Esophagus squamous epithelium (tissue), 4 donors: ENCODE data around the gene GRSF1.

Experiments used
- CTCF ChIP-seq, 6 experiments: fragments of 450-650 bp in 4 of 6; fragments of 200-600 bp in 2 of 6; sonication (generic) in 2 of 6; IDR thresholded peaks; one replicate each; pipeline ENCODE4 v1.5.1; 2016 to 2019; ENCODE audit warnings: antibody characterized with exemption in 6 of 6, mild to moderate bottlenecking in 4 of 6, moderate library complexity in 4 of 6
- POLR2A ChIP-seq, 4 donors: fragments of 450-650 bp; IDR thresholded peaks; one replicate each; pipeline ENCODE4 v1.6.1; 2017; ENCODE audit warnings: antibody characterized with exemption in 4 of 4, mild to moderate bottlenecking in 4 of 4, moderate library complexity in 3 of 4

- TF ChIP-seq CTCF (IDR thresholded peaks at IDR 0.05): no peak
- no peak for TF ChIP-seq POLR2A (IDR thresholded peaks at IDR 0.05)
These were observed 45.5 kb upstream of the GRSF1 start for GRCh38 chr4:70885174-70885573.
